ENCODE data around the gene ZCCHC7.

Gene ZCCHC7

GRCh38 chr9:37127018-37127417 lies 6.6 kb downstream of the ZCCHC7 start:
- no peak for DNase-seq (ENCODE audit: low read depth)
- no peak overlapping the region for H3K4me3 ChIP-seq (ENCODE audit: low read depth, low read length)
- no peak for TF ChIP-seq CTCF (IDR thresholded peaks at IDR 0.05; ENCODE audit: insufficient read depth, low read depth, low read length, missing control alignments)

DNA sequence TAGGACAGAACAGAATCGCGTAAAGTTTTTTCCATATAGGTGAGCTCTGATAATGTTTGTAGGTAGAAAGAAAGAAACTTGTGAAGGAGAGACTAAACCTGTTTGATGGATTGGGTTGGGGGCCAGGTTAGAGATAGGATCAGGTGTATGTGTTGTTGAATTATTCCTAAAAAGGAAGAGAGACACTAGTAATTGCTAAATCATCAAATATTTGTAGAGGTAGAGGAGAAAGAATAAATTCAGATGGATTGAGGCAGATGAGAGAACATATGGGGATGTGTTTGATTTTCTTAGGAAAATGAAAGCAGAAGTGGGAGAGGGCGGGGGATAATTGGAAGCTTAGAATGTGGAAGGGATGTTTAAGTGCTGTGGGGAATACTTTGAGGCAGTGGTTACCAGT lies 7.7 kb downstream of the ZCCHC7 start:
- TF ChIP-seq CTCF (IDR thresholded peaks at IDR 0.05; ENCODE audit: insufficient read depth, low read depth, low read length, missing control alignments): no peak
- no peak overlapping the region for H3K4me3 ChIP-seq (ENCODE audit: low read depth, low read length)
- no peak for DNase-seq (ENCODE audit: low read depth)

GRCh38 chr9:37134166-37134565 lies 13.8 kb downstream of the ZCCHC7 start:
- H3K4me3 ChIP-seq (ENCODE audit: low read depth, low read length): no peak overlapping the region
- no peak for DNase-seq (ENCODE audit: low read depth)
- no peak for TF ChIP-seq CTCF (IDR thresholded peaks at IDR 0.05; ENCODE audit: insufficient read depth, low read depth, low read length, missing control alignments)

DNA sequence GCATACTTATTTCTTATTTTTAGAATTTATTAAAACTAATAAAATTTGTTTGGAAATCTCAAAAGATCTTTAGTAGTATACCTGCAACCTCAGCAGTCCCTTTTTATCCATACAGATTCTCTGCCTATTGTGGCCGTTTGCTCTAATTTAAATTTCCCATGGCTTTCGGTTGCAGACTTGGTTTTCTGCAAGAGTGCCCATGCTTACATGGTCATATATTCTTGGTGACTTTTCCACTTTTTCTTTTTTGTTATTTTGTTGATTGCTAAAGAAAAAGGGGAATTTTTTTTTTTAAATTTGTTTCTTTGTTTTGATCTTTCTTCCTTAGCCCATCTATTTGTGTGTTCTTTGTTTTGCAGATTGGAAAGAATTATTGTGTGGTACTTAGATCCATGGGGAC lies 20.6 kb downstream of the ZCCHC7 start:
- H3K4me3 ChIP-seq (ENCODE audit: low read depth, low read length): no peak overlapping the region
- TF ChIP-seq CTCF (IDR thresholded peaks at IDR 0.05; ENCODE audit: insufficient read depth, low read depth, low read length, missing control alignments): no peak
- no peak for DNase-seq (ENCODE audit: low read depth)

GRCh38 chr9:37144762-37145161 lies 24.4 kb downstream of the ZCCHC7 start:
- peak overlapping the region; percentile 4; the same call in 1 of the 2 replicates for H3K4me3 ChIP-seq (ENCODE audit: low read depth, low read length)
- peak; percentile 60 for DNase-seq (ENCODE audit: low read depth)
- no peak for TF ChIP-seq CTCF (IDR thresholded peaks at IDR 0.05; ENCODE audit: insufficient read depth, low read depth, low read length, missing control alignments)

- H3K4me3 ChIP-seq (ENCODE audit: low read depth, low read length): peak overlapping the region; percentile 37
- no peak for TF ChIP-seq CTCF (IDR thresholded peaks at IDR 0.05; ENCODE audit: insufficient read depth, low read depth, low read length, missing control alignments)
- peak; percentile 55 for DNase-seq (ENCODE audit: low read depth)
Measured at GRCh38 chr9:37146410-37146809, 26.0 kb downstream of the ZCCHC7 start.

DNA sequence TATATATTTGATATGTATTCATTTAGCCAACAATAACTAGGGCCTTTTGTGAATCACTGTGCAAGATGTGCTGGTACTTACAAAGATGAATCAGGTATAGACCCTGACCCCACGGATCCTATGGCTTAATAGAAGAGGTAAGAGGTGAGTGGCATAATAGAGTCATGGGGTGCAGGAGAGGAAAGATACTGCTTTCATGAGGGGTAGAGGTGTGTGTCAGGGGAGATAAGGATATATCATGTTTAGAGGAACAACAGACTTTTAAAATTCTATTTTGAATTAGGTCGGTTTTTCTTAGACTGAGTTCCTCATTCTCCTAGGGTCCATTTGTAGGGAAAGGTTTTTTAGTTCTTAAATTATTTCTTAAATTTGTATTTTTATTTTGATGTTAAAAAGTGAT lies 27.8 kb downstream of the ZCCHC7 start:
- no peak for TF ChIP-seq CTCF (IDR thresholded peaks at IDR 0.05; ENCODE audit: insufficient read depth, low read depth, low read length, missing control alignments)
- DNase-seq (ENCODE audit: low read depth): no peak
- H3K4me3 ChIP-seq (ENCODE audit: low read depth, low read length): no peak overlapping the region
